IMR-90 (cell line): ENCODE data around the gene MMEL1. TPM values are rescaled to one million over a fixed set of nuclear protein-coding genes. Genes with fewer than 3 reads are reported as not detected.

Source experiments
- ATAC-seq: fragments of 200-7000 bp; cut with Tn5 transposase; 2 replicates; pipeline ENCODE4 v1.9.1; 2020; ENCODE audit warnings: low read depth, mild to moderate bottlenecking, moderate library complexity
- BruUV-seq: library from RNA; stranded (reverse); fragments of 400-500 nt; replicated peaks from 2 replicates; lab custom pipeline; 2021; lab: Mats Ljungman, UMichigan
- CTCF ChIA-PET: fragments of 300-600 bp; formaldehyde crosslinking; extraction: SDS; loops from one replicate; lab custom pipeline; 2021; ENCODE audit warnings: antibody characterized with exemption; lab: Yijun Ruan, JAX
- POLR2A ChIA-PET: fragments of 300-600 bp; sonication (Branson Sonifier 250); formaldehyde crosslinking; loops from one replicate; lab custom pipeline; 2022; ENCODE audit warnings: antibody characterized with exemption; ENCODE audit not compliant: unreplicated experiment; lab: Charles Lee
- DNase-seq: peaks from one replicate; pipeline ENCODE4 v3.0.0; 2013
- H2AFZ ChIP-seq: replicated peaks from 2 replicates; pipeline ENCODE3; 2013; ENCODE audit warnings: low read length, mild to moderate bottlenecking; ENCODE audit not compliant: poor library complexity
- H2AK5ac ChIP-seq: 2 replicates; pipeline ENCODE4 v1.6.1; 2013; ENCODE audit warnings: low read depth, low read length, inconsistent platforms
- H2AK9ac ChIP-seq: replicated peaks from 2 replicates; pipeline ENCODE3; 2013; ENCODE audit warnings: mild to moderate bottlenecking, low read depth, low read length, moderate library complexity; ENCODE audit not compliant: poor library complexity
- H2BK120ac ChIP-seq: 2 replicates; pipeline ENCODE4 v1.6.1; 2013; ENCODE audit warnings: low read depth, low read length, inconsistent platforms
- H2BK15ac ChIP-seq: 3 replicates; pipeline ENCODE4 v1.6.1; 2013; ENCODE audit warnings: low read depth, low read length, inconsistent platforms
- H2BK20ac ChIP-seq: 2 replicates; pipeline ENCODE4 v1.6.1; 2013; ENCODE audit warnings: low read depth, mild to moderate bottlenecking, inconsistent platforms, low read length, moderate library complexity
- H2BK5ac ChIP-seq: 2 replicates; pipeline ENCODE4 v1.6.1; 2013; ENCODE audit warnings: mild to moderate bottlenecking, low read depth, low read length, inconsistent platforms; ENCODE audit not compliant: poor library complexity, severe bottlenecking
- H3K14ac ChIP-seq: replicated peaks from 2 replicates; pipeline ENCODE4 v1.6.1; 2013; ENCODE audit warnings: low read depth, low read length, inconsistent platforms
- H3K18ac ChIP-seq: 2 replicates; pipeline ENCODE4 v1.6.1; 2013; ENCODE audit warnings: low read depth, low read length, control low read depth
- H3K23ac ChIP-seq: 2 replicates; pipeline ENCODE4 v1.6.1; 2013; ENCODE audit warnings: low read depth, low read length, inconsistent platforms
- H3K27ac ChIP-seq: 2 replicates; pipeline ENCODE4 v1.5.1; 2013; ENCODE audit warnings: mild to moderate bottlenecking, control low read depth, low read length; ENCODE audit not compliant: insufficient read depth
- H3K27me3 ChIP-seq: 2 replicates; pipeline ENCODE4 v1.6.1; 2013; ENCODE audit warnings: low read length; ENCODE audit not compliant: control insufficient read depth, insufficient read depth
- H3K36me3 ChIP-seq: 2 replicates; pipeline ENCODE4 v1.6.1; 2013; ENCODE audit warnings: low read length, mixed read lengths; ENCODE audit not compliant: control insufficient read depth, insufficient read depth
- H3K4ac ChIP-seq: 2 replicates; pipeline ENCODE4 v1.6.1; 2013; ENCODE audit warnings: low read depth, low read length, inconsistent platforms
- H3K4me1 ChIP-seq: 2 replicates; pipeline ENCODE4 v1.6.1; 2013; ENCODE audit warnings: low read length, mixed read lengths; ENCODE audit not compliant: control insufficient read depth, insufficient read depth
- H3K4me2 ChIP-seq: 2 replicates; pipeline ENCODE4 v1.6.1; 2013; ENCODE audit warnings: low read depth, mild to moderate bottlenecking, control low read depth, low read length, moderate library complexity
- H3K4me3 ChIP-seq: 2 replicates; pipeline ENCODE4 v1.5.1; 2013; ENCODE audit warnings: low read depth, mild to moderate bottlenecking, control low read depth, low read length, moderate library complexity; ENCODE audit not compliant: insufficient read depth
- H3K56ac ChIP-seq: 2 replicates; pipeline ENCODE4 v1.6.1; 2013; ENCODE audit warnings: low read length, inconsistent platforms; ENCODE audit not compliant: insufficient read depth; ENCODE audit errors: extremely low read depth
- H3K79me1 ChIP-seq, 2 experiments: 2 replicates each; pipeline ENCODE4 v1.6.1; 2013; ENCODE audit warnings: low read length in 2 of 2, inconsistent platforms in 1 of 2, low read depth in 1 of 2
- H3K9ac ChIP-seq: 2 replicates; pipeline ENCODE4 v1.6.1; 2013; ENCODE audit warnings: low read depth, low read length, control low read depth
- H3K9me1 ChIP-seq: 2 replicates; pipeline ENCODE4 v1.6.1; 2013; ENCODE audit warnings: low read length, inconsistent platforms; ENCODE audit not compliant: insufficient read depth
- H3K9me3 ChIP-seq: 2 replicates; pipeline ENCODE4 v1.6.1; 2013; ENCODE audit warnings: low read length; ENCODE audit not compliant: control insufficient read depth, insufficient read depth
- H4K20me1 ChIP-seq: 2 replicates; pipeline ENCODE4 v1.6.1; 2013; ENCODE audit warnings: low read length, inconsistent platforms; ENCODE audit not compliant: insufficient read depth
- H4K5ac ChIP-seq: 2 replicates; pipeline ENCODE4 v1.6.1; 2013; ENCODE audit warnings: mild to moderate bottlenecking, low read depth, low read length, control low read depth
- H4K8ac ChIP-seq, 2 experiments: 2 replicates each; pipeline ENCODE4 v1.6.1; 2013; ENCODE audit warnings: low read depth in 2 of 2, low read length in 2 of 2, control low read depth in 1 of 2, inconsistent platforms in 1 of 2
- H4K91ac ChIP-seq: 2 replicates; pipeline ENCODE4 v1.6.1; 2013; ENCODE audit warnings: low read depth, low read length, inconsistent platforms; ENCODE audit not compliant: insufficient read depth
- CHD1 ChIP-seq: IDR thresholded peaks from 2 replicates; pipeline ENCODE4 v1.6.1; 2012; ENCODE audit warnings: low read depth, low read length, improper control_type of control experiment
- ELK1 ChIP-seq: fragments of 150-350 bp; IDR thresholded peaks from 2 replicates; pipeline ENCODE4 v1.6.1; 2016; ENCODE audit warnings: low read depth, mild to moderate bottlenecking, low read length, moderate library complexity, borderline replicate concordance
- MAFK ChIP-seq: IDR thresholded peaks from 2 replicates; pipeline ENCODE4 v1.6.1; 2012; ENCODE audit warnings: low read depth, low read length, improper control_type of control experiment
- MAZ ChIP-seq: IDR thresholded peaks from 2 replicates; pipeline ENCODE4 v1.6.1; 2012; ENCODE audit warnings: low read depth, mild to moderate bottlenecking, low read length, improper control_type of control experiment, moderate library complexity, borderline replicate concordance
- MXI1 ChIP-seq: IDR thresholded peaks from 2 replicates; pipeline ENCODE4 v1.6.1; 2012; ENCODE audit warnings: low read depth, mild to moderate bottlenecking, low read length, moderate library complexity, borderline replicate concordance
- POLR2A ChIP-seq: IDR thresholded peaks from 2 replicates; pipeline ENCODE4 v1.6.1; 2012; ENCODE audit warnings: mild to moderate bottlenecking, low read depth, low read length
- RCOR1 ChIP-seq: IDR thresholded peaks from 2 replicates; pipeline ENCODE4 v1.6.1; 2012; ENCODE audit warnings: mild to moderate bottlenecking, low read length, improper control_type of control experiment; ENCODE audit not compliant: insufficient replicate concordance
- RFX5 ChIP-seq: IDR thresholded peaks from 2 replicates; pipeline ENCODE4 v1.8.0; 2012; ENCODE audit warnings: low read depth, mild to moderate bottlenecking, low read length, moderate library complexity
- SMC3 ChIP-seq: fragments of 150-350 bp; IDR thresholded peaks from 2 replicates; pipeline ENCODE4 v1.6.1; 2016; ENCODE audit warnings: low read depth, mild to moderate bottlenecking, antibody characterized with exemption, low read length, moderate library complexity
- WGBS, 2 experiments: methylation state at CpG; one replicate each; pipeline versions ENCODE4 v1.1.5 to v1.1.7; 2013; ENCODE audit warnings: missing lambda C conversion rate in 2 of 2; ENCODE audit not compliant: insufficient read length in 1 of 2; ENCODE audit errors: extremely low coverage in 2 of 2; 5-methylcytosine and 5-hydroxymethylcytosine counted together
- dilution Hi-C: fragments of 300-500 bp; cut with HindIII; formaldehyde crosslinking; loops from one replicate; pipeline ENCODE4 v1.14.3; 2018; ENCODE audit warnings: low sequenced_read_pairs; ENCODE audit not compliant: unreplicated experiment
- in situ Hi-C: fragments of 300-500 bp; cut with MboI; formaldehyde crosslinking; loops from 3 replicates; pipeline ENCODE4 v1.14.3; 2019; ENCODE audit warnings: low sequenced_read_pairs, inconsistent platforms, mixed read lengths
- intact Hi-C: fragments of 100-400 bp; cut with micrococcal nuclease; formaldehyde crosslinking; loops from 2 replicates; pipeline ENCODE4 v1.10.0; 2022
- polyA plus RNA-seq, 3 experiments: library from polyadenylated mRNA; depleted of rRNA; stranded (reverse); fragments of >200 nt; gene quantifications; 2 replicates each; pipeline ENCODE4 v1.2.3, GENCODE V29; 2012; ENCODE audit warnings: low replicate concordance in 1 of 3
- total RNA-seq: library from RNA; depleted of rRNA; stranded (reverse); fragments of >200 nt; gene quantifications from 2 replicates; pipeline ENCODE4 v1.2.3, GENCODE V29; 2012
- TF ChIP-seq, protein P1 (sequence below): fragments of 150-350 bp; IDR thresholded peaks from 2 replicates; pipeline ENCODE4 v1.6.1; 2017; ENCODE audit warnings: mild to moderate bottlenecking, antibody characterized with exemption, low read length, low read depth

Gene MMEL1
- total and polyA plus RNA-seq, 2 of the 4 experiments (the other 2 are of a cell fraction), result under 0.01 to 0.12 TPM

DNA sequence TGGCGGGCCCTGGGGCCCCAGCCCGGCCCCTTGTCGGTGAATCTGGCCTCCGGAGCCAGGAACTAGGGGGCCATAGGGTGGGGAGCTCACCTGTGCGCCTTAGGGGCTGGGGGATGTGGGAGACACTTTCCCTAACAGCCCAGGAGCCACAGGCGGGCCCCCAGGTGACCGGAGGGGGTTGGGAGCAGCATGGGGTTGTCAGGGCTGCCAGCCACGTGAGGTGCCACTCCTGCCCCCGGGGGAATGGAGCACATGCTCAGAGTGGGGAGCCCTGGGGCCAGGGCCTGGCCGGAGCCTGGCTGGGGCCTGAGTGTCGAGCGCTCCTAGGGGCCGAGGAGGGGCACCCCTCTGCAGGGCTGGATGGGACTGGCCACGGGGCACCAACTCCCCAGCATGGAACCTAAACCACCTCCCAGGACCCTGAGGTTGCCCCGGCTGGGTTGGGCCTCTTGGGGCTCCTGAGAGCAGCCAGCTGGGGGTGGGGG, 26.4 kb downstream of the MMEL1 start:
- H2BK20ac ChIP-seq, result no peak overlapping the region
- H3K4me3 ChIP-seq, result no peak overlapping the region
- dilution Hi-C loops, result no loop called here
- no peaks in the 10 kb centered on the region for H3K36me3 ChIP-seq
- BruUV-seq, result no TSS peak
- no peaks in the 10 kb centered on the region for H3K9me3 ChIP-seq
- H2BK120ac ChIP-seq, result no peak overlapping the region
- H3K4ac ChIP-seq, result no peak overlapping the region
- no peaks in the 10 kb centered on the region for H3K9me1 ChIP-seq
- H3K27me3 ChIP-seq, result no peaks in the 10 kb centered on the region; the same call in 1 of the 2 replicates
- intact Hi-C loops, result no loop called here
- no peak overlapping the region for H3K4me2 ChIP-seq
- H3K56ac ChIP-seq, result no peak overlapping the region
- no peaks in the 10 kb centered on the region for H3K79me1 ChIP-seq
- H3K23ac ChIP-seq, result no peak overlapping the region
- DNase-seq (no peak), ATAC-seq (no peak)
- H2AFZ ChIP-seq, result no peak overlapping the region
- no peak overlapping the region for H4K5ac ChIP-seq
- no peak overlapping the region for H3K27ac ChIP-seq
- TF ChIP-seq, protein P1, sequence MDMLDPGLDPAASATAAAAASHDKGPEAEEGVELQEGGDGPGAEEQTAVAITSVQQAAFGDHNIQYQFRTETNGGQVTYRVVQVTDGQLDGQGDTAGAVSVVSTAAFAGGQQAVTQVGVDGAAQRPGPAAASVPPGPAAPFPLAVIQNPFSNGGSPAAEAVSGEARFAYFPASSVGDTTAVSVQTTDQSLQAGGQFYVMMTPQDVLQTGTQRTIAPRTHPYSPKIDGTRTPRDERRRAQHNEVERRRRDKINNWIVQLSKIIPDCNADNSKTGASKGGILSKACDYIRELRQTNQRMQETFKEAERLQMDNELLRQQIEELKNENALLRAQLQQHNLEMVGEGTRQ, result no peak
- no peak for TF ChIP-seq RFX5
- no peak for TF ChIP-seq MAZ
- no peak for TF ChIP-seq MXI1
- TF ChIP-seq CHD1, result no peak
- no peak for TF ChIP-seq RCOR1
- no peak for TF ChIP-seq SMC3
- no peak for TF ChIP-seq MAFK
- TF ChIP-seq ELK1, result no peak
- no peak for TF ChIP-seq POLR2A
- no peak overlapping the region for H3K18ac ChIP-seq
- no peak overlapping the region for H2BK5ac ChIP-seq
- no peaks in the 10 kb centered on the region for H3K4me1 ChIP-seq
- WGBS, 2 experiments, result no CpG with 5 or more reads among the region's 15 CpGs
- ChIA-PET POLR2A (no interaction called here), CTCF (no interaction called here)
- no peak overlapping the region for H2AK5ac ChIP-seq
- no peaks in the 10 kb centered on the region for H4K20me1 ChIP-seq
- H2AK9ac ChIP-seq, result no peak overlapping the region
- no peak overlapping the region for H4K91ac ChIP-seq
- no peak overlapping the region for H3K9ac ChIP-seq
- no peak overlapping the region for H3K14ac ChIP-seq
- in situ Hi-C loops, result no loop called here
- H2BK15ac ChIP-seq, result no peak overlapping the region
- H4K8ac ChIP-seq, result no peak overlapping the region
